T-helper 1 cell treated with Interleukin-12 subunit alpha and Interleukin-12 subunit beta and Interleukin-4 antibody, amounts not matched to agents 30 μg/mL and 1 μg/mL, for 36 hours (primary cell): Measurements from ENCODE around the gene FXYD6.
"Not testable (repeated sequence)": the region's sequence is repeated elsewhere in the genome, so short reads cannot be mapped to it uniquely, and the experiment has no call there.

Experiments used
- H3K27ac Mint-ChIP-seq: one replicate; pipeline ENCODE4 v1.8.0; 2021; ENCODE audit warnings: mild to moderate bottlenecking, mixed read lengths
- H3K27me3 Mint-ChIP-seq: one replicate; pipeline ENCODE4 v1.8.0; 2021; ENCODE audit warnings: low read depth, mixed read lengths
- H3K36me3 Mint-ChIP-seq: one replicate; pipeline ENCODE4 v1.8.0; 2021; ENCODE audit warnings: low read depth, mixed read lengths
- H3K4me1 Mint-ChIP-seq: one replicate; pipeline ENCODE4 v1.8.0; 2021; ENCODE audit warnings: low read depth, mixed read lengths
- H3K4me3 Mint-ChIP-seq: one replicate; pipeline ENCODE4 v1.8.0; 2021; ENCODE audit warnings: mild to moderate bottlenecking, moderate library complexity, mixed read lengths
- H3K9me3 Mint-ChIP-seq: one replicate; pipeline ENCODE4 v1.8.0; 2021; ENCODE audit warnings: mixed read lengths

The FXYD6 gene

DNA sequence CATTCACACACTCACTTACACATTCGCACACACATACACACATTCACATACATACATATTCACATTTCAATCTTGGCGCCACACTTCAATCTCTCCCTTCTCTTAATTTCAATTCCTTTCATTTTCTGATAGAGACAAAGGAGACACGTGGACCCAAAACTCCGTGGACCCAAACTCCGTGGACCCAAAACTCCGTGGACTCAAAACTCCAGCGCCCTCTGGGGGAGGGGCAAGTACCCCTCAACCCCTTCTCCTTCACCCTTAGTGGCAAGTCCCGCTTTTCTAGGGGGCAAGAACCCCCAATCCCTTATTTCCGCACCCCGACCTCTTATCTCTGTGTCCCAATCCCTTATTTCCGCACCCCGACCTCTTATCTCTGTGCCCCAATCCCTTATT, 66.4 kb downstream of the FXYD6 start:
- H3K4me1 Mint-ChIP-seq, result peaks cover 31% of the 10 kb centered on the region

DNA sequence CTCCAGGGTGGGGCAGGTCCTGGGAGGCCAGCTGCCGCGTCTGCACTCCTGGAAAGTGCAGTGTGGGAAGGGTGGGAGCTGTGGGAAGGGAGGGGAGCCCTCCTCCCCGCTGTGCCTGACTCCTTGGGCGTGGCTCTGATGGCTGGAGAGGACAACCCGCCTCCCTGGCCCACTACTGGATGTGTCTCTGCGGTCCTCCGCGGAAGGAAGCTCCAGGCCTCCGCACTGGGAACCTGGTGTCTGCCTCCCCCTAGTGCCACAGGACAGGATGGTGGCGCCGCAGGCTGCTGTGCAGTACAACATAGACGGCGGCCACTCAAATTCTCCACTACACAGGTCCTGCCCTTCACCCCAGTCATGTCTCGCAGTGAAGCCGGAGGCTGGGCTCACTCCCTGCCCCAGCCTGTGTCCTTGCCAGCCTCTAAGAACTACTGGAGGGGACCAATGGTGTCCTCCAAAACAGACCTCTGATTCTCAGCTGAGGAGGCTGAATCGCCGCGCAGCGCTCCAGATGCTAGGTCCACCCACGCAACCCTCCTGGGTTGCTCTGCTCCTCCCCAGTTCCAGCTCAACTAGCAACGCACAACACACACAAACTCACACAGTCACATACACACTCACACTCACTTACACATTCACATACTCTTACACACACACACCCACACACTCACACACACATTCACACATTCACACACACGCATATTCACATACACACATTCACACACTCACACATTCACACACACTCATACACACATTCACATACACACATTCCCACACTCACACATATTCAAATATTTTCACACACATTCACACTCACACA, 67.0 kb downstream of the FXYD6 start:
- no peaks in the 10 kb centered on the region for H3K36me3 Mint-ChIP-seq
- no peak overlapping the region for H3K4me3 Mint-ChIP-seq
- H3K4me1 Mint-ChIP-seq, result peaks cover 25% of the 10 kb centered on the region
- peak overlapping the region; percentile 9 for H3K27ac Mint-ChIP-seq
- H3K9me3 Mint-ChIP-seq, result no peaks in the 10 kb centered on the region
- no peaks in the 10 kb centered on the region for H3K27me3 Mint-ChIP-seq

More for the DNA sequence above, 66.4 kb downstream of the FXYD6 start:
- not testable (repeated sequence) for H3K9me3 Mint-ChIP-seq, H3K36me3 Mint-ChIP-seq, H3K4me3 Mint-ChIP-seq, H3K27me3 Mint-ChIP-seq
- H3K27ac Mint-ChIP-seq, result peak overlapping the region; percentile 9

GRCh38 chr11:117808784-117809183, 67.7 kb downstream of the FXYD6 start:
- Mint-ChIP-seq H3K27me3 (no peaks in the 10 kb centered on the region), H3K4me1 (peaks cover 19% of the 10 kb centered on the region), H3K36me3 (no peaks in the 10 kb centered on the region), H3K9me3 (no peaks in the 10 kb centered on the region), H3K4me3 (no peak overlapping the region), H3K27ac (no peak overlapping the region)

GRCh38 chr11:117807482-117808327, 68.8 kb downstream of the FXYD6 start:
- Mint-ChIP-seq H3K4me1 (peaks cover 15% of the 10 kb centered on the region), H3K36me3 (no peaks in the 10 kb centered on the region), H3K27ac (peak overlapping the region; percentile 22), H3K4me3 (no peak overlapping the region), H3K27me3 (no peaks in the 10 kb centered on the region), H3K9me3 (no peaks in the 10 kb centered on the region)

GRCh38 chr11:117806846-117807245, 69.6 kb downstream of the FXYD6 start:
- Mint-ChIP-seq H3K4me3 (no peak overlapping the region), H3K9me3 (no peaks in the 10 kb centered on the region), H3K27me3 (peaks cover 4% of the 10 kb centered on the region), H3K36me3 (no peaks in the 10 kb centered on the region), H3K4me1 (peaks cover 13% of the 10 kb centered on the region), H3K27ac (no peak overlapping the region)

- Mint-ChIP-seq H3K27me3 (peaks cover 10% of the 10 kb centered on the region), H3K9me3 (no peaks in the 10 kb centered on the region), H3K36me3 (no peaks in the 10 kb centered on the region), H3K27ac (no peak overlapping the region), H3K4me3 (no peak overlapping the region), H3K4me1 (peaks cover 7% of the 10 kb centered on the region)
These were observed 71.4 kb downstream of the FXYD6 start for GRCh38 chr11:117805045-117805444.

DNA sequence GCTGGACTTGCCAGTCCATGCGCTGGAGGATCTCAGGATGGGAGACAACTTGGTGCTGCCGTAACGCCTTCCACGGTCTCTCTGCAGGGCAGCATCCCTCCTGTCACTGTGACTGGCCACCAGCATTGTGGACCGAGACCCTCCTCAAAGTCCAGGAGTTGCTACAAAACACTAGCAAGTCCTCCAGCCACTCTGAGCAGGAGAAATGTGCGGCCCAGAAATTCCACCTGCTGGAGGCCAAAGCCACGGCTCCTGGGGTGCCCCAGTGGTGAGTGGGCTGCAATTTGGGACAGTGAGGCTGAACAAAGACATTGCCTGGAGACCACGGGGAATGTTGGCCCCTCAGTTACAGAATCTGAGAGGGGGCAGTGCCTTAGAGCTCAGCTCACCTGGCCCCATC, 72.6 kb downstream of the FXYD6 start:
- Mint-ChIP-seq H3K36me3 (no peaks in the 10 kb centered on the region), H3K27me3 (peaks cover 22% of the 10 kb centered on the region), H3K4me1 (peaks cover 3% of the 10 kb centered on the region), H3K4me3 (no peak overlapping the region), H3K27ac (no peak overlapping the region), H3K9me3 (no peaks in the 10 kb centered on the region)

- H3K9me3 Mint-ChIP-seq, result no peaks in the 10 kb centered on the region
- no peak overlapping the region for H3K27ac Mint-ChIP-seq
- peaks cover 4% of the 10 kb centered on the region for H3K36me3 Mint-ChIP-seq
- peaks cover 55% of the 10 kb centered on the region for H3K27me3 Mint-ChIP-seq
- peaks cover 5% of the 10 kb centered on the region for H3K4me1 Mint-ChIP-seq
- no peak overlapping the region for H3K4me3 Mint-ChIP-seq
These were observed 76.8 kb downstream of the FXYD6 start for GRCh38 chr11:117799634-117800033.

GRCh38 chr11:117796872-117797529, 79.5 kb downstream of the FXYD6 start, which contains the start of gene DSCAML1:
DSCAML1 (minus strand) TSS chr11:117797216; CDS start chr11:117797079, 137 bp downstream.
- Mint-ChIP-seq H3K4me1 (peaks cover 5% of the 10 kb centered on the region), H3K36me3 (peaks cover 4% of the 10 kb centered on the region), H3K4me3 (peak within 1 kb of the TSS; percentile 36), H3K27ac (no peak within 1 kb of the TSS), H3K9me3 (no peaks in the 10 kb centered on the region), H3K27me3 (peaks cover 72% of the 10 kb centered on the region)

GRCh38 chr11:117796456-117796871, 80.0 kb downstream of the FXYD6 start:
- H3K36me3 Mint-ChIP-seq, result peaks cover 4% of the 10 kb centered on the region
- H3K27me3 Mint-ChIP-seq, result peaks cover 71% of the 10 kb centered on the region
- no peaks in the 10 kb centered on the region for H3K9me3 Mint-ChIP-seq
- H3K4me3 Mint-ChIP-seq, result no peak overlapping the region
- H3K27ac Mint-ChIP-seq, result no peak overlapping the region
- H3K4me1 Mint-ChIP-seq, result peaks cover 5% of the 10 kb centered on the region

- H3K4me3 Mint-ChIP-seq, result no peak overlapping the region
These were observed 80.6 kb downstream of the FXYD6 start for GRCh38 chr11:117795638-117796455.

DNA sequence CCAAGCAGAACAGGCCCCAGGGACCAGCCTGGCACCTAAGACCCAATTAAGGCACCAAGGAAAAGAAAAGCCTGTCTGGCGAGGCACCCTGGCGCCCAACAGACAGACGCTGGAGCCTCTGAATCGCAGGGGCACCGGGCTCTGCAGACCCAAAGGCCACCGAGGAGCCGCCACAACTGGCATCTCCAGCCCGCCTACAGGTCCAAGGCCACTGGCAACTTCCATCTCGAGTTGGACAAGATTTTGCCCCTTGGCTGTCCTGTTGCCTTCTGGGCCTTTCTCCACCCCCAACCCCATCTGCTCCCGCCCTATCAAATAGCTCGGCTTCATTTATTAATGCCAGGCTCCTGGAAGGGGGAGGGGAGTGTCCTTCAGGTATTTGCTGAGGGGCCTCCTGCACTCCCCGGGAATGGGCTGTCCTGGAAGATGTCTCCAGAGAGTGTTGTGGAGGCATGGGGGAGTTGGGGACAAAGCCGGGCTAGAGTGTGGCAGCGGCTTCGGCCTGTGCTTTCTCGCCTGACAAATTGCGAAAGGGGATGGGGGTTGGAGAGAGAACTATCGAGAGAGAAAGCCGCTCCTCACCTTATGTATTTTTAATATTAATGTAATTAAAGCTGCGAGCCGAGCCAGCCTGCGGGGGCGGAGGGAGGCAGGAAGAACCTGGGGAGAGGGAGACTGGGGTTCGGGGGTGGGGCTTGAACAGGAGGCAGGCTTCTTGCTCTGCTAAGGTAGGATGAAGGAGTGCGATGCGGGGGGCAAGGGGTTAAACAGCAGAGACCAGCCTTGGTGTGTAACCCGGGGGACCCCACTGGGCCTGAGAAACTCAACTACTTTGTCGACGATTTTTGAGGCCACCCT, 81.5 kb downstream of the FXYD6 start:
- no peak overlapping the region for H3K4me3 Mint-ChIP-seq
- peaks cover 5% of the 10 kb centered on the region for H3K4me1 Mint-ChIP-seq
- H3K36me3 Mint-ChIP-seq, result peaks cover 4% of the 10 kb centered on the region
- H3K27ac Mint-ChIP-seq, result no peak overlapping the region
- peaks cover 75% of the 10 kb centered on the region for H3K27me3 Mint-ChIP-seq
- no peaks in the 10 kb centered on the region for H3K9me3 Mint-ChIP-seq

More at GRCh38 chr11:117795638-117796455, 80.6 kb downstream of the FXYD6 start:
- no peaks in the 10 kb centered on the region for H3K9me3 Mint-ChIP-seq
- peaks cover 4% of the 10 kb centered on the region for H3K36me3 Mint-ChIP-seq
- H3K4me1 Mint-ChIP-seq, result peaks cover 5% of the 10 kb centered on the region
- peaks cover 73% of the 10 kb centered on the region for H3K27me3 Mint-ChIP-seq
- no peak overlapping the region for H3K27ac Mint-ChIP-seq

- H3K27ac Mint-ChIP-seq, result no peak overlapping the region
- peaks cover 5% of the 10 kb centered on the region for H3K4me1 Mint-ChIP-seq
- peaks cover 66% of the 10 kb centered on the region for H3K27me3 Mint-ChIP-seq
- no peak overlapping the region for H3K4me3 Mint-ChIP-seq
- H3K36me3 Mint-ChIP-seq, result peaks cover 4% of the 10 kb centered on the region
- H3K9me3 Mint-ChIP-seq, result no peaks in the 10 kb centered on the region
These were observed 82.3 kb downstream of the FXYD6 start for GRCh38 chr11:117794135-117794534.
